ENCODE data around the gene PDXK.
A peak's percentile ranks its signal among the peaks of the same experiment; 100 is the strongest.

PDXK gene

GRCh38 chr21:43723648-43724047 lies 4.7 kb downstream of the PDXK start:
- no peak for DNase-seq (ENCODE audit: low read depth)

GRCh38 chr21:43726686-43727518 lies 8.0 kb downstream of the PDXK start:
- no peak for DNase-seq (ENCODE audit: low read depth)

GRCh38 chr21:43727519-43728153 lies 8.7 kb downstream of the PDXK start:
- no peak for DNase-seq (ENCODE audit: low read depth)

GRCh38 chr21:43728154-43728466 lies 9.2 kb downstream of the PDXK start:
- DNase-seq (ENCODE audit: low read depth), result no peak

GRCh38 chr21:43728467-43729390 lies 9.8 kb downstream of the PDXK start:
- DNase-seq (ENCODE audit: low read depth), result peak; percentile 84

- no peak for DNase-seq (ENCODE audit: low read depth)
Measured at GRCh38 chr21:43731476-43731875, 12.5 kb downstream of the PDXK start.

GRCh38 chr21:43731891-43732711 lies 13.2 kb downstream of the PDXK start:
- no peak for DNase-seq (ENCODE audit: low read depth)

GRCh38 chr21:43733060-43733459 lies 14.1 kb downstream of the PDXK start:
- DNase-seq (ENCODE audit: low read depth), result peak; percentile 37

- peak; percentile 46 for DNase-seq (ENCODE audit: low read depth)
Measured at GRCh38 chr21:43733529-43734071, 14.7 kb downstream of the PDXK start.

GRCh38 chr21:43734131-43734927 lies 15.4 kb downstream of the PDXK start:
- peak; percentile 30 for DNase-seq (ENCODE audit: low read depth)

GRCh38 chr21:43734928-43735229 lies 15.9 kb downstream of the PDXK start:
- DNase-seq (ENCODE audit: low read depth), result no peak

- DNase-seq (ENCODE audit: low read depth), result no peak
Measured at GRCh38 chr21:43735236-43736091, 16.5 kb downstream of the PDXK start.

GRCh38 chr21:43736224-43736883 lies 17.4 kb downstream of the PDXK start:
- DNase-seq (ENCODE audit: low read depth), result no peak

- DNase-seq (ENCODE audit: low read depth), result no peak
Measured at GRCh38 chr21:43737158-43737950, 18.4 kb downstream of the PDXK start.

- no peak for DNase-seq (ENCODE audit: low read depth)
Measured at GRCh38 chr21:43739621-43740435, 20.9 kb downstream of the PDXK start.

GRCh38 chr21:43740497-43741156 lies 21.7 kb downstream of the PDXK start:
- DNase-seq (ENCODE audit: low read depth), result no peak
